H54 (cell line): ENCODE results near the gene CNKSR3.
"Not testable (repeated sequence)": the region's sequence is repeated elsewhere in the genome, so short reads cannot be mapped to it uniquely, and the experiment has no call there.

ENCODE experiments used
- DNase-seq: peaks from one replicate; pipeline ENCODE4 v3.0.0; 2011; ENCODE audit warnings: low spot score, mixed read lengths; ENCODE audit not compliant: insufficient read length
- FAIRE-seq: peaks from 3 replicates; lab custom pipeline; 2011; peaks lifted over from hg19 to GRCh38; lab: Jason Lieb, UNC
- POLR2A ChIP-seq: IDR thresholded peaks from 2 replicates; pipeline ENCODE4 v1.6.1; 2011; ENCODE audit warnings: low read depth, mild to moderate bottlenecking, low read length

Gene CNKSR3

DNA sequence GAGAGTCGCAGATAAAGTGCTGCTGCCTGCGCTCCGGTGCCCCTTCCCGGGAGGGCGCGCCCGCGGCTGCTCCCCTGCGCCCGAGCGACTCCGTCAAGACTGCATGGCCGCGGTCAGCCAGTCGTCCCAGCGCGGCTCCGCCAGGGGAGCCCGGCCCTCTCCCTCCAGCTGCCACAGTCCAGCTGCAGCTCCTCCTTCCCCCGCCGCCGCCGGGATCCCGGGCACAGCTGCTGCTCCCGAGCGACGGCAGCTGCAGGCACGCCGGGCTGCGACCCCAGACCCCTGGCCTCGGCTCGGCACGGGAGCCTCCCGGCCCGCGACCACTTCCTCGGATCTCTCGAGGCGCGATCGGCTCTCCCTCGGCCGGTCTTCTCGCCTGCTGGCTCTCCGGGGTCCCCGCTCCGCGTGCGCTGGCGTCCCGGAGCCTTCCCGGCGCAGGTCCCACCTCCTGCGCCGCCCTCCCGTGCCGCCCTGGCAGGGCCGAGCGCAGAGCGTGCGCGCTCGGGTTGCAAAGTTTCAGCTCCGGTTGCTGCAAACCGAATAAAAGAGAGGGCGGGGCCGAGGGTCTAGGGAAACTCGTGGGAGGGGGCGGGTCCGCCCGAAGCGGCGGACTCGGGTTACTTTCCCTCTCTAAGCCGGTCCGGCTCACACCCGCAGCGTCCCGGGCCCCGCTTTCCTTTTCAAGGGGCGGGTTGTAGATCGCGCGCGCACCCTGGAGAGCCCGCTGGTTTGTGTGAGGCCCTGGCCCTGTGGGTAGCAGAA, at the start of gene CNKSR3:
TSS of gene CNKSR3 (minus strand) at position 542 of the 762 bp plus-strand sequence. CDS start 571 bp downstream, outside the sequence.
- peak; percentile 65 for TF ChIP-seq POLR2A
- FAIRE-seq (no peak), DNase-seq (peak; percentile 35)

GRCh38 chr6:154558984-154559383, 48.5 kb upstream of the CNKSR3 start:
- DNase-seq (no peak), FAIRE-seq (no peak)
- TF ChIP-seq POLR2A, result no peak

DNA sequence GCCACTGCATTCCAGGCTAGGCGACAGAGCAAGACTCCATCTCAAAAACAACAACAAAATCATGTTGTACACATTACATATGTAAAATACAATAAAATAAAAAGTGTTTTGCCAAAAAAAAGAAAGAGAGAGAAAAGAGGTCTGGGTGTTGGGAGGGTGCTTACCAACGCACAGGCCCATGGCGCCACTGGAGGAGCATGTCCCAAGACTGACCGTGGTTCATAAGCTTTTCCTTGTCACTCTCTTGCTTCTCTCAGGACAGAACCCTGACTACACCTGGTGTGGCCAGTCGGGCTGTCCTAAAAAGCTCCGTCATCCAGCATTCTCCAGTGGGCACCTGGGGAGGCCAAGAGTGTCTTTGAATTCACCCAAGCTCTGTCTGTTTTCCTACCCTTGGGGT, 48.0 kb upstream of the CNKSR3 start:
- DNase-seq (no peak), FAIRE-seq (no peak)
- TF ChIP-seq POLR2A, result no peak

DNA sequence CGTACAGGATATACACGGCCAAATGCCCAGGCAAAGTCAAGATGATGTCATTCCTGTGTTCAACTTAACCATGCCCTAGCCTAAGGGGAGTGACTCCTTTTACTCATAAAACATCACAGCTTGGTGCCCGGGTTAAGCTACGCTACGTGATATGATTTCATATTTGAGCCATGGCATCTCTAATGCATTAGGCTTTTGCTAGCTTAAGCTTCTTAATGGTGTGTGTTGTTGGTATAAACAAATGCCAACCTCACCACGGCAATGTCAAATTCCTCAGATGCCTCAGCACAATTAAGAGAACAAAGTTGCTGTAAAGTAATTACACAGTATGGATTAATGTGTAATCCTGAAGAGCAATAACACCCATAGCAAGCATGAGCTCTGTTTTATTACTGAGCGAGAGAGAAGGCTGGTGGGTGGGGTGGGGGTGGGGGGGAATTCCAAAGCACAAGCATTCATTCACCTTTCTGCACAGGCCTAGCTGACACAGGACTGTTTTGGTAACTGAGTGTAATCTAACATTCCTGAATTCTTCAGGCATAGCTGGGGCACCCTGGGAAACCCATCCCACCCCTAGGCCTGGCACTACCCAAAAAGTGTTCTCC, 44.7 kb upstream of the CNKSR3 start:
- TF ChIP-seq POLR2A, result no peak
- DNase-seq, result peak; percentile 33
- FAIRE-seq, result peak; percentile 69

DNA sequence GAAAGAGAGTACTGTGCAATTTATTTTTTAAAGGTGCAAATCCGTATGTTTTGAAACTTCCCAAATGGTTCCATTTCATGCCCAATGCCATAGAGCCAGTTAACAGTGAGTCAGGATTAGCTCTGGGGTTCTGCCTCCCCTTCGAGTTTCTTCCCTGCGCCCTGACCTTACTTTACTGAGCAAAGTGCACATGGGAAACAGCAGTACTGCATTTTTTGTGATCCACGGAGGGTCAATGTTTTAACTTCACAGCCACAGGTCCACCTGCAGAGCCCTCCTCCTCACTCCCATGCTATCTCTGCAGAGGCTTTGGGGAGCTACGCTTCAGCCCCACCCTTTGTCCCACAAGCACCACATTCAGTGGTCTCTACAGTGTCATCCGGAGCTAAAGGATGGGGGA, 44.0 kb upstream of the CNKSR3 start:
- FAIRE-seq, result no peak
- no peak for DNase-seq

DNA sequence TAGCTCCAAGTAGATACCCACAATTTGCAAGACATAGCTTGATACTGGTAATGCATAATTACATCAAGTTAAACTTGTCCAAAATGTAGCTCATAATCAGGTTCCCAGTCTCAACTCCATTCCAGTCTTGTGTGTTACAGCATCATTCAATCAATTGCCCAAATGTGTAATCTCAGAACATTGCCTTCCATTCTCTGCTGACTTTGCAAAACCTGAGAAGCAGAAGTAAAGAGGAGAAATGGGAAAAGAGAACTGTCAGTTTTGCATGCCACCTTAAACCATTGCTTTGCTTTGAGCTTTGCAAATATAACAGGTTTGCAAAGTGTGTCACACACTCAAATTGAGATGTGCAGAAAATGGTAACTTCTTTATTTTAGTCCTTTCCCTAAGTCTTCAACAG, 40.3 kb upstream of the CNKSR3 start:
- no peak for TF ChIP-seq POLR2A
- DNase-seq, result no peak
- no peak for FAIRE-seq

More for the DNA sequence above, 44.0 kb upstream of the CNKSR3 start:
- TF ChIP-seq POLR2A, result no peak

DNA sequence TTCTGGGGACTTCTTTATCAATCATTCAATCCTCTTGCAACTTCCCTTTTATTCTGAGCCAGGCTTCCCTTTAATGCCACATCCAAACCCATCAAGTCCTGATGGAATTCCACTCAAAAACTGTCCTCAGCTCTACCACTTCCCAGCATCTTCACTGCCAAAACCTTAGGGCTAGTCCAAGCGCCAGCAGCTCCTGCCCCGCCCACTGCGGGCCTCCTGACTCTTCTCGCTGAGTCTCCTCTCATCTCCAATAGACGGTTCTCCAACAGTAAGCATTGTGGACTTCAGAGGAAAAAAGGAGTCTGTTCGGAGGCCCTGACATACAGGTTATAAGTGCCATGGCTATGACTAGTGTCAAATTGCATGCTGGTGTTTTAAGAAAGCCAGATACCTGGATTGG, 38.7 kb upstream of the CNKSR3 start:
- DNase-seq (no peak), FAIRE-seq (no peak)
- no peak for TF ChIP-seq POLR2A

DNA sequence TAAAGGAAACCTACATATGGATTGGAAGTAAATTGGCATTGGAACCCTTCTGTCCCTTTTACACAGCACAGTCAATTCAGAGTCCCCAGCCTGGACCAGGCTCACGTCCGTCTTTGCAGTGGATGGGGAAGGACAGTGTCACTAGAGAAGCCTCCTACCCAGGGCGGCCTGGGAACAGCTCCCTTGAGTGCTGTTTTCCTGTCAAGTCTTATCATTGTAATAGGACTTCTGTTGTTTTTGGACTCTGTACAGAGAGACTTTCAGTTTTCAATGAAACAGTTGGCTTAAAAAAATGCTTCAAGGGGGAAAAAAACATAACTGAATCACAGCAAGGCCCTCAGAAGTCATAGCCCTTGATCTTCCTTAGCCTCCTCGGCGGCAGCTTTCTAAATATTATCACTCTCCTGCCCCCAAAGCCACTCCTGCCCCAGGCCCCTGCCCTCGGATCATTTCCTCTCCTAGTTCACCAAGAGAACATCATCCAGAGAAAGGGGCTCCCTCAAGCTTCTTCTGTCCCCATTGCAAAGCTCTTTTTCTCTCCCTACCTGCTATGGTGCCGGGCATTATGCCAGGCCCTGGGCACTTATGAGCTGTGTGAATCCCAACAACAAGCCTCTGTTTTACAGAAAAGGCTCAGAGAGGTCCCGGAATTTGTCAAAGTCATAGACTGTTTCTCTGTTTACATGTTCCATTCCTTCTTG, 37.8 kb upstream of the CNKSR3 start:
- DNase-seq (no peak), FAIRE-seq (no peak)
- TF ChIP-seq POLR2A, result no peak

GRCh38 chr6:154543628-154544027, 33.1 kb upstream of the CNKSR3 start:
- DNase-seq, result no peak
- no peak for TF ChIP-seq POLR2A
- no peak for FAIRE-seq

- DNase-seq (no peak), FAIRE-seq (no peak)
- TF ChIP-seq POLR2A, result no peak
Measured at GRCh38 chr6:154542747-154543146, 32.3 kb upstream of the CNKSR3 start.

DNA sequence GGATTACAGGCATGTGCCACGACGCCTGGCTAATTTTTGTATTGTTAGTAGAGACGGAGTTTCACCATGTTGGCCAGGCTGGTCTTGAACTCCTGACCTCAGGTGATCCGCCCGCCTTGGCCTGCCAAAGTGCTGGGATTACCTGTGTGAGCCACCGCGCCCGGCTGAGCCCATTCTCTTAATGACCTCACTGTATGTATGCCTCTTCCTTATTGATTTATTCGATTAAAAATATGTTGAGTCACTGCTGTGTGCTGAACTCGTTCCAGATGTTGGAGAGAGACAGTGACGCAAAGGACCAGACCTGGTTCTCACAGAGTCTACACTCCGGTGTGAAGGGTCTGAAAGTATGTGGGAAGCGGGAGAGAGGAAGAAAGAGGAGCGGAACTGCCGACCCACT, 31.4 kb upstream of the CNKSR3 start:
- FAIRE-seq, DNase-seq: not testable (repeated sequence)

DNA sequence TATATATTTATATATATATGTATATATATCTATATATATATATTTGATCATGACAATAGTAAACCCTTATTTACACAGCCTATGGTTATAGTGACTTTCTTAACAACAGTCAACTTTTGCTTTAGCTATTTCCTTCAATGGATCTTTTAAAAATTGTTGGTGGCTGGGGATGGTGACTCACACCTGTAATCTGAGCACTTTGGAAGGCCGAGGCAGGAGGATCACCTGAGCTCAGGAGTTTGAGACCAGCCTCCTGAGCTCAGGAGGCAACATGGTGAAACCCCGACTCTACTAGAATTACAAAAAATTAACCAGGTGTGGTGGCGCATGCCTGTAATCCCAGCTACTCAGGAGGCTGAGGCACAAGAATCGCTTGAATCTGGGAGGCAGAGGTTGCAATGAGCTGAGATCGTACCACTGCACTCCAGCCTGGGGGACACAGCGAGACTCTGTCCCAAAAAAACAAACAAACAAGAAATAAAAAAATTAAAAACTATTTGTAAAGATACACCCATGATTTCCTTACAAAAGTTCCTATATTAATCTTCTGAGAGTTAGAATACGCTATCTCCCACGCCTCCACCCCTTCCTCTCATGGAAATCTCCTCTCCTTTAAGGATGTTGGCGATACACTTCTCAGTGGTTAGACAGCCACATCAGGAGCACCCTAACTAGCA, 29.2 kb upstream of the CNKSR3 start:
- DNase-seq (no peak), FAIRE-seq (no peak)
- TF ChIP-seq POLR2A, result no peak

GRCh38 chr6:154538640-154539191, 28.2 kb upstream of the CNKSR3 start:
- FAIRE-seq (no peak), DNase-seq (no peak)
- no peak for TF ChIP-seq POLR2A
